Dedifferentiated amniotic fluid mesenchymal stem cell (primary cell): ENCODE results near the gene M1AP.

Experiments
- DNase-seq: peaks from one replicate; pipeline ENCODE4 v3.0.0-alpha.2; 2016; ENCODE audit errors: extremely low spot score

Gene M1AP

DNA sequence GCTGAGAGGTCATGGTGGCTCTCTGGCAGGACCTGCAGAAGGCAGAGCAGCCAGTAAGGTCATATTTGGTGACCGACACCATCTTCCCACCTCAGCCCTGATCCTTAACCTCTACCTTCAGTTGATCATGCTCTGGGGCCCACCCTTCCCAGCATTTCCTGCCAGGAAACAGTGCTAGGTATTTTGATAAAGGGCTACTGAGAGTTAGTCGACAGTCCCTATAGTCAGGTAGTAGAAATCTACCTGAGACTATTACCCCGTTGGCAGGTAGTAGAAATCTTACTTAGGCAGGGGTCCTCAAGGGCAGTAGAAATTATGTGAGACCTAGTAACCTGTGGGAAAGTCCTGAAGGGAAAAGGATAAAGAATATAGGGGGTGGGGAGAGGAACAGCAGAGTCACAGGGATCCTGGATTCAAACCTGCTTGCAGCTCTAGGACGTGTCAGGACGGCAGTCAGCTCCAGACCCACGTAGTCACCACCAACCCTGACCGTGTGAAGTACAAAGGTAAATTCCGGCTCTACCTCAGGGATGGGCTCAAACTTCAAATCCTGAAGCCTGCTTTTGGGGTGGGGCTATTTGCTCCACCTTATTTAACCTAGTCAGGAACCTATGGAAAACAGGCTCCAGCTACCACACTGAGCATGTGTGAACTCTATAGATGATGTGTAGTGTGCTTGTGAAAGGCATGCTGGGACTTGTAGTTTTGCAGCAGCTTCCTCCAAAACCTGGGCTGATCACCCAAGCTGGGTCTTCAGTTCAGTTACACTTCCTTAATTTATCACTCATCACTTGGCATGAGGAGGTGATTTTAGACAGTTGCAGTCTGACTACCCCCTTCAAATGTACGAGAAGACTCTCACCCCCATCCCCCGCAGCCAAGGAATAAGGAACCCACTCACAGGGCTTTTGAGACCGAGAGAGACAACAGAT, 122.1 kb downstream of the M1AP start, which contains the start of gene DQX1:
DQX1 (minus strand) TSS at position 515 of the 932 bp plus-strand sequence; CDS start at position 13, 502 bp downstream.
- no peak for DNase-seq

DNA sequence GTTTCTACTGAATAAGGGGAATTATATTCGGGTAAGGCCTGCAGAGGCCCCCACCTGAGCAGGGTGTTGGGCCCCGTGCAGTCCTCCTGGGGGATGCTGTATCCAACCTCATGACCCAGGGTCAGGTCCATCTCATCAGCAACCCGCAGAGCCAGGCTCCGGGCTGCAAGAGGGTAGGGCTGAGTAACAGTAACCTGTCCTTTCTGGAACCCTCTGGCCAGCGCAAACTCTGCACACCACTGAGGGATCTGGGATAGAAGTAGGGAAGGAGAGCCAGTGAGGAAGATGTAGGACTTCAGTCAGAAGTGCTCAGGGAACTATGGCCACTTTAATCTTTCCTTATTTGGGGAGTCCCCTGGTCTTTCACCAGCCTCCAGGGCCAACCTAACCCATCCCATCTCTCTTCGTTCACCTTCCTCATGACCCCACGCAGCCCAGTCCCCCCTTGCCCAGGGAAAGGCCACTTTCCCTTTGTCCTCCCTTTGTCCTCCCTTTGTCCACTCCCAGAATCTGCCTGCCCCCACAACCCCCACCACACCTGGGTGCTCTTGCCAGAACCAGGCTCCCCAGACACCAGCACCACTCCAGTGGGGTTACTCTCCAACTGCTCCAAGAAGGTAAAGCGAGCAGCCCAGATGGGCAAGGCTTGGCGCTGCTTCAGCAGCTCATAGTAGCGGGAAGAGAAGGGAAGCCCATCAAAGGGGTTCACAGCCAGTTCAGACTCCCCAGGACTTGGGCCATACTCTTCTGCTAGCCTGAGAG, 123.0 kb downstream of the M1AP start:
- no peak for DNase-seq

DNA sequence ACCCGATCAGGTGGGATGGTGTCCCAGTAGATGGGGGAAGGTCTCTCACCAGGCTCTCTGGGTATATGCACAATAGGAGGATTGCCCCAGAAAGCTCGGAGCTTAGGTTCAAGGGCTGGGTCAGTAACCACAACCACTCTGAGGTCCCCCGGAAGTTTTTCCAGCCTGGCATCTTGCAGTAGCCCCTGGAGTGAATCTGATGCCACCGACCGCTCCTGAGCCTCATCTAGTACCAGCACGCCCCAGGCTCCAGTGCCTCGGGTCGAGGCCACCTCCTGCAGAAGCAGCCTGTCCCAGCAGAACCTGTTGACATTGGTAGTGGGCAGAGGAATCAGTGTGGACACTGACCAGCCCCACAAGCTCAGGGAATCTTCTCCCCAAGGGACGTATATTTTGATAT, 124.1 kb downstream of the M1AP start:
- no peak for DNase-seq

DNA sequence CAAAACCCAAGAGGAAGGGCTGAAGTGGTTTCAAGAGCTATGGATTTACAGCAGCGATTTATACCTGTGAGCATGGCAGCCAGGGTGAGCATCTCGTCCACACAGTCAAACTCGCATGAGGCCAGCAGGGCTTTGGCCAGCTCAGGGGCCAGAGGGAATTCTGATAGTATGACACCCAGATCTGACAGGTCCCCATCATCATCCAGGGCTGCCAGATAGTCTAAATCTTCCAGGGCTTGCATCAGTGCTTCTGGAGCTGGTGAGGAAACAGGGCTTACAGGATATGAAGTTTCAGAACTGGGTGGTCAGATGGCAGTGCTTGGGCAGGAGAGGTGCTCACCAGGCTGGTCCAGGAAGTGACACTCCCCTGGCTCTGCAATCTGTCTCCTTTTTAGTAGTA, 125.6 kb downstream of the M1AP start:
- no peak for DNase-seq

DNA sequence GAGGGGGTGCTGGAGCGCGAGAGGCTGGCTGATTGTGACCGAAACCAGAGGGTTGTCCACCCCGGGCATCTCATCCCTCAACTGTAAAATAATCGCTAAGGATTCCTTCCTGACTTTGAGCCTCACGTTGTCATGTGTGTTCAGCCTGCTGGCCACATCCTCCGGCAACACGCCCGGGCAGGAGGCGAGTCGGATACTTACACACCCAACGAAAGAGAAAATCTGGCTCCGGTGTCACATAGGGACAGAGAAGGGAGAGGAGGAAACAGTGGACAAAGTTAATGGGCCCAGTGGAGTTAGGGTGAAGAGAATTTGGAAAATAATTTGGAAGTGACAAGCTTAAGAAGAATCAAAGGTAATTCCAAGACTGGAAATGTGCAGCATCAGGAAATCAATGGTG, 131.5 kb downstream of the M1AP start:
- no peak for DNase-seq

DNA sequence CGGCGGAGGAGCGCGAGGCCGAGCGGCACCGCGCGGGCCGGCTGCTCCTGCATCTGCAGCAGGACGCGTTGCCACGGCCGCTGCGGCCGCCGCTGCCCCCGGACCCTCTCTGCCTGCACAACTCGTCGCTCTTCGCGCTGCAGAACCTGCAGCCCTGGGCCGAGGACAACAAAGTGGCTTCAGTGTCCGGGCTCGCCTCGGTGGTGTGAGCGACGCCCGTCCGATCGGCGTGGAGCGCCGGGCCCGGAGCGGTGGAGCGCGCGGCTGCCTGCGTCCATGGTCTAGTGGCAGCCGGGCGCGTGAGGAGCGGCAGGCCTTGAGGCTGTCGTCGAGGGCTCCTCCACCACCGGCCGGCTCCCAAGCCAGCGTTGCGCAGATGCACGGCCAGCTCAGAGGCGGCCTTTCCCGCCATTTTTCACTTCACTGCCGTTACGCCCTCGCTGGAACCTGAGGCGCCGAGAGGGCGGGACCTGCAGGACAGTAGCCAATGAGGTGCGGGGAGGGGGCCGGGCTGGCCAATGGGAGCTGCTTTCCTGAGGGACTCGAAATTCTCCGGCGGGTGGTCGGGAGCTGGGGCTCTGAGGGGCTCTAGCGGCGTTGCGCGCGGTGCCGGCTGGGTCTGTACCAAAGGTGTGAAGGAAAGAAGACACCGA, 132.0 kb downstream of the M1AP start:
- DNase-seq: no peak

DNA sequence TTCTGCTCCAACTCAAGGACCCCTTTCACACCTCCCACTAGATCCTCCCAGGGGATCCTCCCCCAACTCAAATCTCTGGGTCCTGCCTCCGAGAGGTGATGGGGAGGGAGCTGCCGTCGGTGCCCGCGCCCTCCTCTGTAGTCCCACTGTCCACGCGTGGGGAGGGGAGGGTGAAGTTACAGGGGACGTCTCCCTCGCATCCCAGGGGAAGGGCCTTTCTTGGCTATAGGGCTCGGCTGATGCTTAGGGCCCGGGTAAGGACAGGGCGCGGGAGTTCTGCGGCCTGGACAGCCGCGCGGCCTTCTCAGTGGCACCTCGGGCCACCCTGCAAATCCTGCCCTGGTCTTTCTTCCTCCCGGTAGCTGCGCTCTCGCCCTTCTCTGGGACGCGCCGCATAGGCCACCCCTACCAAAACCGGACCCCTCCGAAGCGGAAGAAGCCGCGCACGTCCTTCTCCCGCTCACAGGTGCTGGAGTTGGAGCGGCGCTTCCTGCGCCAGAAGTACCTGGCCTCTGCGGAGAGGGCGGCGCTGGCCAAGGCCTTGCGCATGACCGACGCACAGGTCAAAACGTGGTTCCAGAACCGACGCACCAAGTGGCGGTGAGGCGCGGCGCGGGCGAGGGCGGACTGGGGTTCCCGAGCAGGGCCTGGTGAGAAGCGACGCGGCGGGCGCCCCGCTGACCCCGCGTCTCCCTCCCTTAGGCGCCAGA, 132.7 kb downstream of the M1AP start:
- DNase-seq: no peak

DNA sequence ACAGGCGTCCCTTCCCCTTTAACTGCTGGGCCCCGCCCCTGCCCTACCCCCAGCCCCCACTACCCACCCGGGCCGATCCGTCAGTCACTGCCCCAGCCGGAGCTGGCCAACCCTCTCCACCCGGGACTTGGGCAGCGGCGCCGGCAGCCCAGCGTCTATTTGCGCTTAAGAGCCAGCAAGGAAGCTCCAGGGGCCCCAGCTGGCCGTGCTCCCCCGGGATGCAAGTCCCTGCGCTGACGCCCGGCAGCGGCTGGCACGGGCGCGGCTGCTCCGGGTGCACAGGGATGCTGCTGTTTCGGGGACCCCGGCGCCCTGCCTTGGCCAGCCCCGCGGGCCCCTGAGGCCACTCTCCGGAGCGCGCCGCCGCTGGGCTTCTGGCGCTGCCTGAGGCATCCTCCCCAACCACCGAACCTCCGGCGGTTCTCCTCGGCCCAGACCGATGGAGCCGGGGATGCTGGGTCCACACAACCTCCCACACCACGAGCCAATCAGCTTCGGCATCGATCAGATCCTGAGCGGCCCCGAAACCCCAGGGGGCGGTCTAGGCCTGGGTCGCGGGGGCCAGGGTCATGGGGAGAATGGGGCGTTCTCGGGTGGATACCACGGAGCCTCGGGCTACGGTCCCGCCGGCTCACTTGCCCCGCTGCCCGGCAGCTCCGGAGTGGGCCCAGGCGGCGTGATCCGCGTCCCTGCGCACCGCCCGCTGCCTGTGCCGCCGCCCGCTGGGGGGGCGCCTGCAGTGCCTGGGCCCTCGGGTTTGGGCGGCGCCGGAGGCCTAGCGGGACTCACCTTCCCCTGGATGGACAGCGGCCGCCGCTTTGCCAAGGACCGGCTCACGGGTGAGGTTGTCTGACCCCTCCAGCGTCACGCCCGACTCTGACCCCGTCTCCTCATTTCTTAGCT, 133.5 kb downstream of the M1AP start, which contains the start of gene TLX2:
TLX2 (plus strand) TSS at position 83 of the 903 bp plus-strand sequence; CDS start at position 440, 357 bp downstream.
- no peak for DNase-seq

DNA sequence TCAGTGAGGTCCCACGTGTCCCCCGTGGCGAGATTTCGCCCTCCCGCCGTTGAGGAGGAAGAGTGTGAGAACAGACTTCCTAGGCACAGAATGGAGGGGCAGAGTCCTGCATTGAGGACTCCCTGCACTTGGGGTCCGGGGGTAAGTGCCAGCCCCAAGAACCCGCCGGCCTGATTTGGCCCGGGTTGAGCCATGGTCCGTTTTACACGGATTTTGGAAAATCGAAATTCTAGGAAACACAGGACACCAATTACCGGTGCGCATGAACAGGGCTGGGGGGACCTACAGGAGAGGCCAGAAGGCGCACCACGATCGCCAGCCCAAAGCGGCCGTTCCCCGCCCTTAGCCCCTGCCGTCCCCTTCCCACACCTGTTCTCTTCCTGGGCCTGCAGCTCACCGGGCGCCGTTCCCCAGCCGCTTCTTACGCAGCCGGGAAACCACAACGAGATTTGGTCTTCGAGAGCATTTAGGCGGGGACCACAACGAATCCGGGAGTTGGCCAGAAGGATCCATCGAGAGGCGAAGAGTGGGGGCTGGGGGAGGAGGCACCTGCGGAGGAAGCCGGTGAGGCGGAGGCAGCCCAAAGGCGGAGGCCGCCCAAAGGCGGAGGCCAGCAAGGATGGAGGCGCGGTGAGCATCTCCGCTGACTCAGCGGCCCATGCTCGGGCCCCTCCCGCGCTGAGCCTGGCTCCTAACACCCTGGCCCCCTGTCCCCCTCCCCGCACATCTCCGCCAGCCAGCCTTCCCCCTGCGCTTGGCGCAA, 134.3 kb downstream of the M1AP start:
- no peak for DNase-seq

DNA sequence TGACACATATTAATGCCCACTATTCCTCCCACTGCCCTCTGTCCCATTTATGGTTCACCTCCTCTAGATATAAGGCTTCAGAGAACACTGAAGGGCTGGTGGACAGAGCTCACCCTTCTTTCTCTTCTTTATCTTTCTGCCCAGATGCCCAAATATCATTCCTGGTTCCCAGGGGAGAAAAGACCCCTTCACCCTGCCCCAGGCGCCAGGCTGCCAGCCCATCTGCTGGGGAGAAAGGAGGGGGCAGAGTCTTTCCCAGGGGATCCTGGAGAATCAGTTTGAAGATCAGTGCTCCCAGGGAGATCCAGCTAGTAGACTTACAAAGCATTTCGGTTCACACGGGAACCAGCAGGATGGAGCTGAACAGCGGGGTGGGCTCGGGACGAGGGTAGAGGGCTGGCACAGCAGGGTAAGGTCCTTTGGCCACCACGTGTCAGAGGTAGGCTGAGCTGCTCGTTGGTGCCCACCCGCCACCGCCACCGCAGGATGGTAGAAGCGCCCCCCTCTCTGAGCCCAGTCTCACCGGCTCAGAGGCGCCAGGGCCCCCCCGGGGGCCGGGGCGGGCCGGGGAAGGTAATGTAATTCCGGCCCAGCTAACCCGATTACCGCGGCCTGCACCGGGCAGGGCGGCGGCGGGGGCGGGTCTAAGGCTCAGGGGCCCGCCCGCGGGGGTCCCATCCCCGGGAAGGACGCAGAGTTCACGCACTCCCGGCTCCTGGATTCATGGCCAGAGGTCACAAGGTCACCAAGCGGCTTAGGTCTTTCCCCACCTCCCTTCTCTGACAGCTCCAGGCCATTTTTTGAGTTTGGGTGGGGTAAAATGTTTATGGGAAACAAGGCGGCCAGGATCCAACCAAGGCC, 135.2 kb downstream of the M1AP start:
- no peak for DNase-seq

DNA sequence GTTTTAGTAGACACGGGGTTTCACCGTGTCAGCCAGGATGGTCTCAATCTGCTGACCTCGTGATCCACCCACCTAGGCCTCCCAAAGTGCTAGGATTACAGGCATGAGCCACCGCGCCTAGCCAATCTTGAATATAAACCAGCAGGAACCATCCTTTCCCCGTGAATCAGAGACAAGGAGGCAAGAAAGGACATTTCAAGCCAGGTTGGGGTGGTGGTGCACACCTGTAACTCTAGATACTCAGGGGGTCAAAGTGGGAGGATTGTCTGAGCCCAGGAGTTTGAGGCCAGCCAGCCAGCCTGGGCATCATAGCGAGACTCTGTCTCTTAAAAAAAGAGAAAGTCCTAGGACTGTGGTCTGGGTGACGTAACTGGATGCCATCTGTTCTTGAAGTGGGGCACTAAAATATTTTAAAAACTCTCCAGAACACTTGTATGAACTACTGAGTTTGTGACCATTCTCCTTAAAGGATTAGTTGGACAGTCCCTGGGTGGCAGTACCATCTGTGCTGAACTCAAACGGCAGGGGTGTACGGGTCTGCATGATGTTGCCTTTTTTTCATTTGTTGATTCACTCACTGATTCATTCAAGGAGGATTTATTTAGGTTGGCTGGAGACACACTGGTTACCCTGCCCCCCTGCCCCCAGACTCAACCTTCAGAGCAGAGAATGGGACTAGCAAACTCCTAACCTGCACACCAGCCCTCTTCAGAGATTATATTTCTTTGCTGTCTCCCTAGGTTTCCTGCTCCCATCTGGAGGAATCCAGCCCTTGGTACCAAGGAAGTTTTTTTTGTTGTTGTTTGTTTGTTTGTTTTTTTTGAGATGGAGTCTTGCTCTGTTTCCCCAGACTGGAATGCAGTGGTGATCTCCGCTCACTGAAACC, 136.8 kb downstream of the M1AP start:
- DNase-seq: no peak

DNA sequence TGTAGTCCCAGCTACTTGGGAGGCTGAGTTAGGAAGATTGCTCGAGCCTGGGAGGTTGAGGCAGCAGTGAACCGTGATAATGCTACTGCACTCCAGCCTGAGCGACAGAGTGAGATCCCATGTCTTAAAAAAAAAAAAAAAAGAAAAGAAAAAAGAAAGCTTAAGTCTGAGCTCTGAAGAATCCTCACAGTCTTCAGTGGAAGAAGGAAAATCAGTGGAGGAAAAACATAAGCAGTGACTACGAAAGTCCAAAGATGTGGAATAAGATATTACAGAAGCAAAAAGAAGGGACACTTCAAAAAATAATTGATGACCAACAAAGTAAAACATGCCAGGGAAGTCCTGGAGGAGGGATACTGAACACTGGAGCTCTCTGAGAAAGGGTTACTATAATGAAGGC, 137.9 kb downstream of the M1AP start:
- no peak for DNase-seq

DNA sequence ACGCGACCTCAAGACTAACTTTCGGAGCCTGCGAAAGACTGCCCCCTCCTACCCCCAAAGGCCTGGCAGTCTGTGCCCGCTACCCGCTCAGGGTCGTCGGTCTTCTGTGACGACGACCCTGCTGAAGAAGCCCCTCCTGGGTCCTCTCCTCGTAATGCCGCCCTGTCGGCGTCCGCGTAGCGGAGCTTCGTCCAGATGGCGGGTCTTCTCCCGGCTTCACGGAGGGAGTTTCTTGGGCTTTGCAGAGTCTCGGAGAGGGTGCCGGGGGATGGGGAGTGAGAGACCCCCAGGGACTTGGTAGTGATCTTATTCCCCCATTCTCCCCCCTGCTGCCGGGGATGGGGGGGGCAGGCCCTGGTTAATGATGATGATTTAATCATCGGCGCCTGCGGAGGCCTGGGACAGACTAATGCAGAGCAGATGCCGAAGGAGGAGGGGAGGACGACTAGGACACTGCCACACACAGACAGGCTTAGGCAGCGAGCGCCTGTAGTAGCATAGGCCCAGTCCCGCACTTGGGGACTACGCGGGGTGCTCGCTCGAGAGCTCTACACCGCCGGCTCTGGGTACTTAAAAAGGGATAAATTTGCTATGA, 140.1 kb downstream of the M1AP start:
- peak; percentile 47 for DNase-seq
